Heart left ventricle (tissue), 16 donors: ENCODE measurements around the gene SAP30BP. TPM values are rescaled to one million over a fixed set of nuclear protein-coding genes. Genes with fewer than 3 reads are reported as not detected.

Source experiments
- ATAC-seq, 4 donors: fragments of 200-7000 bp; cut with Tn5 transposase; one replicate each; pipeline ENCODE4 v1.9.1; 2020 to 2022; ENCODE audit warnings: moderate library complexity in 4 of 4, mild to moderate bottlenecking in 3 of 4, moderate number of reproducible peaks in 1 of 4
- DNase-seq, 5 donors: peaks; one replicate each; pipeline ENCODE4 v3.0.0-alpha.2; 2020
- H3K27ac ChIP-seq, 12 donors: fragments of 200-600 bp; sonication (generic) in 4 of 12; one replicate each; pipeline versions ENCODE4 v1.5.0 to v1.8.0; 2016 to 2022; ENCODE audit warnings: mild to moderate bottlenecking in 2 of 12
- H3K27me3 ChIP-seq, 9 donors: fragments of 200-600 bp; sonication (generic) in 2 of 9; one replicate each; pipeline versions ENCODE4 v1.5.1 to v1.8.0; 2016 to 2022; ENCODE audit warnings: mild to moderate bottlenecking in 3 of 9
- H3K36me3 ChIP-seq, 9 donors: fragments of 200-600 bp; sonication (generic) in 2 of 9; one replicate each; pipeline versions ENCODE4 v1.5.0 to v1.8.0; 2018 to 2022; ENCODE audit warnings: mild to moderate bottlenecking in 2 of 9
- H3K4me1 ChIP-seq, 12 donors: fragments of 200-600 bp; sonication (generic) in 4 of 12; one replicate each; pipeline versions ENCODE4 v1.5.0 to v1.8.0; 2016 to 2022; ENCODE audit warnings: mild to moderate bottlenecking in 3 of 12
- H3K4me3 ChIP-seq, 12 donors: fragments of 200-600 bp; sonication (generic) in 4 of 12; one replicate each; pipeline versions ENCODE4 v1.5.0 to v1.8.0; 2017 to 2022; ENCODE audit warnings: mild to moderate bottlenecking in 9 of 12, moderate library complexity in 4 of 12
- H3K9me3 ChIP-seq, 12 donors: fragments of 200-600 bp; sonication (generic) in 4 of 12; one replicate each; pipeline versions ENCODE4 v1.5.0 to v1.8.0; 2016 to 2022; ENCODE audit warnings: mild to moderate bottlenecking in 1 of 12
- CTCF ChIP-seq, 12 donors: fragments of 200-600 bp; sonication (generic) in 4 of 12; IDR thresholded peaks; one replicate each; pipeline versions ENCODE4 v1.5.0 to v1.8.0; 2018 to 2022; ENCODE audit warnings: antibody characterized with exemption in 12 of 12, mild to moderate bottlenecking in 5 of 12
- POLR2A ChIP-seq, 2 donors: fragments of 450-650 bp; IDR thresholded peaks; one replicate each; pipeline ENCODE4 v1.6.1; 2017; ENCODE audit warnings: antibody characterized with exemption in 2 of 2, mild to moderate bottlenecking in 2 of 2, moderate library complexity in 2 of 2
- WGBS, 4 donors: extraction: QIAGEN DNeasy Blood & Tissue Kit in 2 of 4; methylation state at CpG; one replicate each; pipeline versions ENCODE4 v1.1.5 to v1.1.7; 2013 to 2018; 5-methylcytosine and 5-hydroxymethylcytosine counted together
- intact Hi-C, 10 donors: fragments of 100-400 bp; cut with DNase I; formaldehyde crosslinking; loops; one replicate each; pipeline versions ENCODE4 v1.11.1 to v1.14.2; 2022
- polyA plus RNA-seq, 2 donors: library from polyadenylated mRNA; stranded (reverse); fragments of 200-250 nt; gene quantifications; one replicate each; pipeline ENCODE4 v1.2.3, GENCODE V29; 2013
- total RNA-seq, 9 donors: library from RNA; depleted of rRNA in 2 of 9; stranded (reverse); fragments of >200 nt in 2 of 9; fragmentation: NEBNext Ultra II Directional in 3 of 9; extraction: Animal tissue kit (Norgen Biotek cat#: 25700) in 3 of 9; gene quantifications; one replicate each; pipeline versions ENCODE4 v1.1.0 to v1.2.4, GENCODE V29; 2016 to 2023
- donor health status: ischemic (EF 13 %, LVEDD 7.1; RV severe dilation, severe dysfunction).
- donor health status: healthy with polysubstance abuse.
- donor health status: DM: no; HTN: yes; CAD: no.
- donor health status: DM: no; HTN: no; CAD: no.
- donor health status: ischemic (EF 25% LVEDD 6.9; RV normal size, moderate dysfunction).
- donor health status: ischemic (EF 25% LVEDD 5.7; RV mildly dilated, moderate dysfunction).
- donor health status: healthy.
- donor health status: DM: yes; HTN: yes; CAD: no.
- donor health status: ischemic (EF 35%, LVEDD 5.7; RV mildly dilated, moderate dysfunction).
- donor health status: nonischemic (EF 11% LVEDD 7.7; RV severe dilation, severe dysfunction).
- donor health status: DM: yes; HTN: yes; CAD: no.
- donor health status: PGD.
- donor health status: ischemic (EF 29% LVEDD 5.4; RV normal size, mild dysfunction).
- donor health status: nonischemic (EF 23%, LVEDD 6.1; RV moderate dilation, normal function).

Gene SAP30BP
- total and polyA plus RNA-seq, 11 donors: 40.9 to 121 (median 54.6) TPM

DNA sequence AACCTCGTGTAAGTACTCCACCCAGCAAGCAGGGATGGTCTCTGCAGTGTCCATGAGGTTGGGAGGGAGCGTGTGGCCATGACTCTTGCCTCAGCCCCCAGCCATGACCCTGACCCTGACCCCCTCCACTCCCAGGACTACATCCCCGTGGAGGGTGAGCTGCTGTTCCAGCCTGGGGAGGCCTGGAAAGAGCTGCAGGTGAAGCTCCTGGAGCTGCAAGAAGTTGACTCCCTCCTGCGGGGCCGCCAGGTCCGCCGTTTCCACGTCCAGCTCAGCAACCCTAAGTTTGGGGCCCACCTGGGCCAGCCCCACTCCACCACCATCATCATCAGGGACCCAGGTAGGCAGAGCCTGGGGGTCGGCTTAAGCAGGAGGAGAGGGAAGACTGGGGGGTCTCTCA is 81.6 kb downstream of the SAP30BP start:
- Histone ChIP-seq H3K27ac (no peak overlapping the region), H3K27me3 (no peaks in the 10 kb centered on the region), H3K4me1 (peaks cover 0 to 26% (median 13%) of the 10 kb centered on the region in 12 donors), H3K36me3 (peaks cover 0 to 11% (median 0%) of the 10 kb centered on the region in 9 donors), H3K4me3 (no peak overlapping the region), H3K9me3 (no peaks in the 10 kb centered on the region)
- 73 to 89% (median 81%) methylated on average over 9 of the region's 9 CpGs for WGBS, 4 donors
- TF ChIP-seq CTCF (IDR thresholded peaks at IDR 0.05) (no peak), POLR2A (IDR thresholded peaks at IDR 0.05) (no peak)
- no peak for DNase-seq
- intact Hi-C loops: loop anchor here (1.0 to 10.0 kb wide), 11 partner anchors 69 to 324 kb away; partner anchors contain the start of gene SMIM5 (in 7 of the 10)
- ATAC-seq: no peak

DNA sequence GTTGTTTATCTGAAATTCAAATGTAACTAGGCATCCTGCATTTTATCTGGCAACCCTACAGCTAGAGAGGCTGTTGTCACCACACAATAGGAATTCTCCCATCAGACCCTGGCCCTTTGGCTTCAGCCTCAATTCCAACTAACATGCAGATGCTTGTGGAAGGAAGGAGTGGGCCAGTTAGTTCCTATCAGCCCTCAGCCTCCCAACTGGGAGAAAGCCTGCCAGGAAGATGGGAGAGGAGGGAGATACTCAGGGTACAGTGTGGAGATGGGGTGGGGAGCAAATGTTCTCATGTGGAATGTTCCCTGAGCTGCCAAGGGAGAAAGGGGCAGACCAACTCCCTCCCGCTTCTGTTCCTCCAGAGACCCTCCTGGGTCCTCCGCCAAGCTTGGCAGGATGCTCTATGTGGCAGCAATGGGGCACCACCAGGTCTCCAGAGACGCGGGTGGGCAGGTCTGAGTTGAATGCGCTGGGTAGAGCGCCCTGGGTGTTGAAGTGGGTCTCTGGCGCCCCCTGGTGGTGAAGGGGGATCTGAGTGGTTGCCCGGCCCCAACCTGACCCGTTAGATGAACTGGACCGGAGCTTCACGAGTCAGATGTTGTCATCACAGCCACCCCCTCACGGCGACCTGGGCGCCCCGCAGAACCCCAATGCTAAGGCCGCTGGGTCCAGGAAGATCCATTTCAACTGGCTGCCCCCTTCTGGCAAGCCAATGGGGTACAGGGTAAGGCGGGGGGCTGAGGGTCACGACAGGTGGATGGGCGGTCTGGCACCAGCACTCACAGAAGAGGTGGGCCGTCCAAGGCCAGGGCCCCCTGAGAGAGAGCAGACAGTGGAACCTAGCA is 82.6 kb downstream of the SAP30BP start:
- Histone ChIP-seq H3K4me1 (peaks cover 0 to 36% (median 21%) of the 10 kb centered on the region in 12 donors), H3K9me3 (no peaks in the 10 kb centered on the region), H3K36me3 (peaks cover 0 to 11% (median 0%) of the 10 kb centered on the region in 9 donors), H3K27ac (no peak overlapping the region), H3K4me3 (peak overlapping the region in 1 of 12 donors; percentile 5), H3K27me3 (no peaks in the 10 kb centered on the region)
- no peak for TF ChIP-seq POLR2A (IDR thresholded peaks at IDR 0.05)
- peak; percentile 88 to 99 (median 95) for TF ChIP-seq CTCF (IDR thresholded peaks at IDR 0.05)
- ATAC-seq: peak; percentile 63 to 83 (median 70)
- DNase-seq: peak; percentile 83 to 93 (median 84)
- intact Hi-C loops: loop anchor here in 9 of 10 donors (1.0 to 10.0 kb wide), 10 partner anchors 70 to 325 kb away; partner anchors contain the start of gene SMIM5 (in 8 of the 9)
- 14 to 27% (median 20%) methylated on average over 11 to 20 of the region's 20 CpGs for WGBS, 4 donors

- no peak for DNase-seq
- intact Hi-C loops: loop anchor here in 4 of 10 donors (1.0 to 10.0 kb wide), 4 partner anchors 76 to 326 kb away; partner anchors contain the start of gene SMIM5 (in 2 of the 4)
- 82 to 89% (median 85%) methylated on average over 21 to 23 of the region's 23 CpGs for WGBS, 4 donors
These were observed 83.7 kb downstream of the SAP30BP start for GRCh38 chr17:75750661-75751423.

More at GRCh38 chr17:75750661-75751423, 83.7 kb downstream of the SAP30BP start:
- H3K9me3 ChIP-seq: no peaks in the 10 kb centered on the region
- H3K27me3 ChIP-seq: no peaks in the 10 kb centered on the region
- TF ChIP-seq POLR2A (IDR thresholded peaks at IDR 0.05): no peak
- TF ChIP-seq CTCF (IDR thresholded peaks at IDR 0.05): no peak
- ATAC-seq: no peak
- peaks cover 0 to 36% (median 21%) of the 10 kb centered on the region in 12 donors for H3K4me1 ChIP-seq
- H3K36me3 ChIP-seq: peaks cover 0 to 14% (median 0%) of the 10 kb centered on the region in 9 donors
- H3K27ac ChIP-seq: no peak overlapping the region
- no peak overlapping the region for H3K4me3 ChIP-seq
